ENCODE data around the gene METTL1. TPM values are rescaled to one million over a fixed set of nuclear protein-coding genes. Genes with fewer than 3 reads are reported as not detected.

The METTL1 gene
- total RNA-seq, 2 donors from 2014 or later: 26.1 to 28.7 TPM

- H3K9ac ChIP-seq (ENCODE audit: extremely low read depth, low read length, poor library complexity, severe bottlenecking): no peak overlapping the region
- H3K36me3 ChIP-seq (ENCODE audit: control insufficient read depth, insufficient read depth, low read length): peaks cover 18% of the 10 kb centered on the region
- Mint-ChIP-seq H3K4me3 (no peak overlapping the region), H3K27me3 (ENCODE audit: insufficient read depth) (no peaks in the 10 kb centered on the region), H3K9me3 (no peaks in the 10 kb centered on the region), H3K4me1 (peaks cover 4% of the 10 kb centered on the region), H3K27ac (no peak overlapping the region), H3K36me3 (ENCODE audit: low read depth) (peaks cover 11% of the 10 kb centered on the region)
- H3K27me3 ChIP-seq (ENCODE audit: control insufficient read depth, insufficient read depth, low read length, poor library complexity, severe bottlenecking): no peaks in the 10 kb centered on the region
- no peaks in the 10 kb centered on the region for H3K9me3 ChIP-seq (ENCODE audit: control insufficient read depth, low read length)
- no peak for DNase-seq
- H3K27ac ChIP-seq (ENCODE audit: low read depth, low read length): no peak overlapping the region
- TF ChIP-seq CTCF (conservative IDR thresholded peaks at IDR 0.05): no peak
- 90 to 100% methylated on average over 3 of the region's 3 CpGs for WGBS, 2 experiments (ENCODE audit: insufficient coverage in 1 of 2, insufficient read length in 1 of 2)
- H3K4me1 ChIP-seq (ENCODE audit: control insufficient read depth, insufficient read depth, low read length): no peaks in the 10 kb centered on the region
- no peak overlapping the region for H3K4me3 ChIP-seq (ENCODE audit: low read length)
These were observed 9.3 kb upstream of the METTL1 start for GRCh38 chr12:57781244-57781643.

GRCh38 chr12:57780284-57780897 lies 8.5 kb upstream of the METTL1 start:
- Mint-ChIP-seq H3K27ac (no peak overlapping the region), H3K4me3 (no peak overlapping the region), H3K27me3 (ENCODE audit: insufficient read depth) (no peaks in the 10 kb centered on the region), H3K36me3 (ENCODE audit: low read depth) (peaks cover 10% of the 10 kb centered on the region), H3K9me3 (no peaks in the 10 kb centered on the region), H3K4me1 (peaks cover 4% of the 10 kb centered on the region)
- WGBS, 2 experiments (ENCODE audit: insufficient coverage in 1 of 2, insufficient read length in 1 of 2): 83 to 90% methylated on average over 4 of the region's 4 CpGs
- no peak for DNase-seq
- Histone ChIP-seq H3K4me1 (ENCODE audit: control insufficient read depth, insufficient read depth, low read length) (no peaks in the 10 kb centered on the region), H3K36me3 (ENCODE audit: control insufficient read depth, insufficient read depth, low read length) (peaks cover 9% of the 10 kb centered on the region), H3K9ac (ENCODE audit: extremely low read depth, low read length, poor library complexity, severe bottlenecking) (no peak overlapping the region), H3K27ac (ENCODE audit: low read depth, low read length) (no peak overlapping the region), H3K27me3 (ENCODE audit: control insufficient read depth, insufficient read depth, low read length, poor library complexity, severe bottlenecking) (no peaks in the 10 kb centered on the region), H3K9me3 (ENCODE audit: control insufficient read depth, low read length) (no peaks in the 10 kb centered on the region), H3K4me3 (ENCODE audit: low read length) (no peak overlapping the region)
- no peak for TF ChIP-seq CTCF (conservative IDR thresholded peaks at IDR 0.05)

GRCh38 chr12:57779736-57780135 lies 7.8 kb upstream of the METTL1 start:
- TF ChIP-seq CTCF (conservative IDR thresholded peaks at IDR 0.05): no peak
- no peak overlapping the region for H3K4me3 Mint-ChIP-seq
- H3K4me3 ChIP-seq (ENCODE audit: low read length): no peak overlapping the region
- H3K9me3 ChIP-seq (ENCODE audit: control insufficient read depth, low read length): no peaks in the 10 kb centered on the region
- no peaks in the 10 kb centered on the region for H3K9me3 Mint-ChIP-seq
- 86% methylated on average over 1 of the region's 1 CpG; no CpG with 5 or more reads in 1 of the 2 experiments for WGBS, 2 experiments (ENCODE audit: insufficient coverage in 1 of 2, insufficient read length in 1 of 2)
- no peaks in the 10 kb centered on the region for H3K27me3 Mint-ChIP-seq (ENCODE audit: insufficient read depth)
- H3K27ac Mint-ChIP-seq: no peak overlapping the region
- no peaks in the 10 kb centered on the region for H3K4me1 ChIP-seq (ENCODE audit: control insufficient read depth, insufficient read depth, low read length)
- peaks cover 4% of the 10 kb centered on the region for H3K36me3 ChIP-seq (ENCODE audit: control insufficient read depth, insufficient read depth, low read length)
- peaks cover 10% of the 10 kb centered on the region for H3K36me3 Mint-ChIP-seq (ENCODE audit: low read depth)
- no peaks in the 10 kb centered on the region for H3K27me3 ChIP-seq (ENCODE audit: control insufficient read depth, insufficient read depth, low read length, poor library complexity, severe bottlenecking)
- no peak for DNase-seq
- H3K9ac ChIP-seq (ENCODE audit: extremely low read depth, low read length, poor library complexity, severe bottlenecking): no peak overlapping the region
- no peak overlapping the region for H3K27ac ChIP-seq (ENCODE audit: low read depth, low read length)
- peaks cover 4% of the 10 kb centered on the region for H3K4me1 Mint-ChIP-seq
